ENCODE data around the gene ZNF358. TPM values are rescaled to one million over a fixed set of nuclear protein-coding genes. Genes with fewer than 3 reads are reported as not detected.

The ZNF358 gene
- total and polyA plus RNA-seq, 2 of the 13 experiments (the other 11 are each of a cell fraction or from before 2014, with no cell fraction given): 9.1 to 37.0 TPM

DNA sequence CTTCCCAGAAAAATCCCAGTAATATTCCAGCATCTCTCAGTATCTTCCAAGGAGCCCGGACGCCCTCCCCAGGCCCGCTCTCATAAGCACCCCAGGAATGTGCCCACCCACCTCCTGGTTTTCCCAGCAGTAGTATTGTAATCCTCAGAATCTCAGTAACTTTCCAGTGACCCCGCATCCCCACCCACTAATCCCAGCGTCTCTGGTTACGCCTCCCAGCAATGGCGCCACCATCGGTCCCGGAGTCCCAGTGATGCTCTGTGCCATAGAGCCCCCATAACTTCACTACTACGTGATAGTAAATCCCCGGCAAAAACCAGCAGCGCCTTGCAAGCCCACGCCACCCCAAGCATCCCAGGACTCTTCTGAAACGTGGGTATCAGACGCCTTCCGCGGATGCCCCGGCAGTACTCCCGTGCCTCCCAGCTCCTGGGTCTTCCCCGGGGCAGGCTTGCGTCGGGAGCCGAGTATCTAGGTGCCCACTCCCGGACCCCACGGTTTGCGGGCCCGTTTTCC is 18.7 kb downstream of the ZNF358 start (continued):
- no peak for TF ChIP-seq ZZZ3 (CRISPR knock-in tag; IDR thresholded peaks at IDR 0.05; ENCODE audit: borderline replicate concordance)
- TF ChIP-seq, protein P1, sequence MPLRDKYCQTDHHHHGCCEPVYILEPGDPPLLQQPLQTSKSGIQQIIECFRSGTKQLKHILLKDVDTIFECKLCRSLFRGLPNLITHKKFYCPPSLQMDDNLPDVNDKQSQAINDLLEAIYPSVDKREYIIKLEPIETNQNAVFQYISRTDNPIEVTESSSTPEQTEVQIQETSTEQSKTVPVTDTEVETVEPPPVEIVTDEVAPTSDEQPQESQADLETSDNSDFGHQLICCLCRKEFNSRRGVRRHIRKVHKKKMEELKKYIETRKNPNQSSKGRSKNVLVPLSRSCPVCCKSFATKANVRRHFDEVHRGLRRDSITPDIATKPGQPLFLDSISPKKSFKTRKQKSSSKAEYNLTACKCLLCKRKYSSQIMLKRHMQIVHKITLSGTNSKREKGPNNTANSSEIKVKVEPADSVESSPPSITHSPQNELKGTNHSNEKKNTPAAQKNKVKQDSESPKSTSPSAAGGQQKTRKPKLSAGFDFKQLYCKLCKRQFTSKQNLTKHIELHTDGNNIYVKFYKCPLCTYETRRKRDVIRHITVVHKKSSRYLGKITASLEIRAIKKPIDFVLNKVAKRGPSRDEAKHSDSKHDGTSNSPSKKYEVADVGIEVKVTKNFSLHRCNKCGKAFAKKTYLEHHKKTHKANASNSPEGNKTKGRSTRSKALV (CRISPR knock-in tag; IDR thresholded peaks at IDR 0.05): no peak
- TF ChIP-seq ZNF264 (CRISPR knock-in tag; IDR thresholded peaks at IDR 0.05): no peak
- TF ChIP-seq, protein P2, sequence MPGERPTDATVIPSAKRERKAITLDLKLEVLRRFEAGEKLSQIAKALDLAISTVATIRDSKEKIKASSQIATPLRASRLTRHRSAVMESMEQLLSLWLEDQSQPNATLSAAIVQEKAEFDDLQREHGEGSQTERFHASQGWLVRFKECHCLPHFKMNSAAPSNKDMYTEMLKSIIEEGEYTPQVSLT (CRISPR knock-in tag; IDR thresholded peaks at IDR 0.05; ENCODE audit: borderline replicate concordance, low read depth): no peak
- peak; percentile 41; the same call in 1 of the 2 replicates for TF ChIP-seq POLR2G (IDR thresholded peaks at IDR 0.05; ENCODE audit: low read depth, low read length)
- no peak for TF ChIP-seq TGIF2 (CRISPR knock-in tag; IDR thresholded peaks at IDR 0.05)
- TF ChIP-seq FOSL1 (CRISPR knock-in tag; IDR thresholded peaks at IDR 0.05; ENCODE audit: borderline replicate concordance): no peak
- no peak for TF ChIP-seq RORA (CRISPR knock-in tag; IDR thresholded peaks at IDR 0.05)
- peak; percentile 88 for TF ChIP-seq YY1 (IDR thresholded peaks at IDR 0.05; ENCODE audit: insufficient read depth, insufficient replicate concordance, low read depth, low read length)
- TF ChIP-seq MAF1 (CRISPR knock-in tag; IDR thresholded peaks at IDR 0.05; ENCODE audit: borderline replicate concordance): 0 out of 2 replicates have a peak, but pooled peaks have one; percentile 22
- TF ChIP-seq MIER3 (CRISPR knock-in tag; IDR thresholded peaks at IDR 0.05; ENCODE audit: borderline replicate concordance): 0 out of 2 replicates have a peak, but pooled peaks have one; percentile 42
- TF ChIP-seq, protein P3, sequence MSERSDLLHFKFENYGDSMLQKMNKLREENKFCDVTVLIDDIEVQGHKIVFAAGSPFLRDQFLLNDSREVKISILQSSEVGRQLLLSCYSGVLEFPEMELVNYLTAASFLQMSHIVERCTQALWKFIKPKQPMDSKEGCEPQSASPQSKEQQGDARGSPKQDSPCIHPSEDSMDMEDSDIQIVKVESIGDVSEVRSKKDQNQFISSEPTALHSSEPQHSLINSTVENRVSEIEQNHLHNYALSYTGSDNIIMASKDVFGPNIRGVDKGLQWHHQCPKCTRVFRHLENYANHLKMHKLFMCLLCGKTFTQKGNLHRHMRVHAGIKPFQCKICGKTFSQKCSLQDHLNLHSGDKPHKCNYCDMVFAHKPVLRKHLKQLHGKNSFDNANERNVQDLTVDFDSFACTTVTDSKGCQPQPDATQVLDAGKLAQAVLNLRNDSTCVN (CRISPR knock-in tag; IDR thresholded peaks at IDR 0.05; ENCODE audit: borderline replicate concordance): no peak; the same call in 1 of the 2 replicates
- TF ChIP-seq ZNF777 (CRISPR knock-in tag; IDR thresholded peaks at IDR 0.05): no peak
- no peak for TF ChIP-seq NBN (conservative IDR thresholded peaks at IDR 0.05)
- TF ChIP-seq, protein P4, sequence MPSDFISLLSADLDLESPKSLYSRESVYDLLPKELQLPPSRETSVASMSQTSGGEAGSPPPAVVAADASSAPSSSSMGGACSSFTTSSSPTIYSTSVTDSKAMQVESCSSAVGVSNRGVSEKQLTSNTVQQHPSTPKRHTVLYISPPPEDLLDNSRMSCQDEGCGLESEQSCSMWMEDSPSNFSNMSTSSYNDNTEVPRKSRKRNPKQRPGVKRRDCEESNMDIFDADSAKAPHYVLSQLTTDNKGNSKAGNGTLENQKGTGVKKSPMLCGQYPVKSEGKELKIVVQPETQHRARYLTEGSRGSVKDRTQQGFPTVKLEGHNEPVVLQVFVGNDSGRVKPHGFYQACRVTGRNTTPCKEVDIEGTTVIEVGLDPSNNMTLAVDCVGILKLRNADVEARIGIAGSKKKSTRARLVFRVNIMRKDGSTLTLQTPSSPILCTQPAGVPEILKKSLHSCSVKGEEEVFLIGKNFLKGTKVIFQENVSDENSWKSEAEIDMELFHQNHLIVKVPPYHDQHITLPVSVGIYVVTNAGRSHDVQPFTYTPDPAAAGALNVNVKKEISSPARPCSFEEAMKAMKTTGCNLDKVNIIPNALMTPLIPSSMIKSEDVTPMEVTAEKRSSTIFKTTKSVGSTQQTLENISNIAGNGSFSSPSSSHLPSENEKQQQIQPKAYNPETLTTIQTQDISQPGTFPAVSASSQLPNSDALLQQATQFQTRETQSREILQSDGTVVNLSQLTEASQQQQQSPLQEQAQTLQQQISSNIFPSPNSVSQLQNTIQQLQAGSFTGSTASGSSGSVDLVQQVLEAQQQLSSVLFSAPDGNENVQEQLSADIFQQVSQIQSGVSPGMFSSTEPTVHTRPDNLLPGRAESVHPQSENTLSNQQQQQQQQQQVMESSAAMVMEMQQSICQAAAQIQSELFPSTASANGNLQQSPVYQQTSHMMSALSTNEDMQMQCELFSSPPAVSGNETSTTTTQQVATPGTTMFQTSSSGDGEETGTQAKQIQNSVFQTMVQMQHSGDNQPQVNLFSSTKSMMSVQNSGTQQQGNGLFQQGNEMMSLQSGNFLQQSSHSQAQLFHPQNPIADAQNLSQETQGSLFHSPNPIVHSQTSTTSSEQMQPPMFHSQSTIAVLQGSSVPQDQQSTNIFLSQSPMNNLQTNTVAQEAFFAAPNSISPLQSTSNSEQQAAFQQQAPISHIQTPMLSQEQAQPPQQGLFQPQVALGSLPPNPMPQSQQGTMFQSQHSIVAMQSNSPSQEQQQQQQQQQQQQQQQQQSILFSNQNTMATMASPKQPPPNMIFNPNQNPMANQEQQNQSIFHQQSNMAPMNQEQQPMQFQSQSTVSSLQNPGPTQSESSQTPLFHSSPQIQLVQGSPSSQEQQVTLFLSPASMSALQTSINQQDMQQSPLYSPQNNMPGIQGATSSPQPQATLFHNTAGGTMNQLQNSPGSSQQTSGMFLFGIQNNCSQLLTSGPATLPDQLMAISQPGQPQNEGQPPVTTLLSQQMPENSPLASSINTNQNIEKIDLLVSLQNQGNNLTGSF (CRISPR knock-in tag; IDR thresholded peaks at IDR 0.05): no peak
- TF ChIP-seq FOXM1 (CRISPR knock-in tag; IDR thresholded peaks at IDR 0.05): no peak
- peak; percentile 17; the same call in 1 of the 2 replicates for TF ChIP-seq KAT8 (CRISPR knock-in tag; IDR thresholded peaks at IDR 0.05)
- TF ChIP-seq NFATC3 (CRISPR knock-in tag; IDR thresholded peaks at IDR 0.05): no peak
- TF ChIP-seq, protein P5, sequence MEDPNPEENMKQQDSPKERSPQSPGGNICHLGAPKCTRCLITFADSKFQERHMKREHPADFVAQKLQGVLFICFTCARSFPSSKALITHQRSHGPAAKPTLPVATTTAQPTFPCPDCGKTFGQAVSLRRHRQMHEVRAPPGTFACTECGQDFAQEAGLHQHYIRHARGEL (CRISPR knock-in tag; IDR thresholded peaks at IDR 0.05): no peak
- TF ChIP-seq ZFP90 (CRISPR knock-in tag; IDR thresholded peaks at IDR 0.05; ENCODE audit: borderline replicate concordance): 0 out of 2 replicates have a peak, but pooled peaks have one; percentile 55
- TF ChIP-seq, protein P6, sequence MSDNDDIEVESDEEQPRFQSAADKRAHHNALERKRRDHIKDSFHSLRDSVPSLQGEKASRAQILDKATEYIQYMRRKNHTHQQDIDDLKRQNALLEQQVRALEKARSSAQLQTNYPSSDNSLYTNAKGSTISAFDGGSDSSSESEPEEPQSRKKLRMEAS (IDR thresholded peaks at IDR 0.05): no peak
- TF ChIP-seq ADNP (CRISPR knock-in tag; IDR thresholded peaks at IDR 0.05): no peak

Measured in HepG2 (cell line).